GM12878 (cell line): ENCODE results near the gene MAGI2. TPM values are rescaled to one million over a fixed set of nuclear protein-coding genes. Genes with fewer than 3 reads are reported as not detected.

Experiments used
- ATAC-seq: fragments of 200-7000 bp; cut with Tn5 transposase; 3 replicates; pipeline ENCODE4 v1.9.1; 2020; ENCODE audit warnings: mild to moderate bottlenecking, moderate library complexity
- BruUV-seq: library from RNA; stranded (reverse); fragments of 400-500 nt; replicated peaks from 2 replicates; lab custom pipeline; 2021; lab: Mats Ljungman, UMichigan
- CTCF ChIA-PET: fragments of 300-600 bp; sonication (Branson Sonifier 250); formaldehyde crosslinking; extraction: SDS; loops from one replicate; lab custom pipeline; 2021; ENCODE audit warnings: inconsistent platforms; lab: Yijun Ruan, JAX
- POLR2A ChIA-PET: fragments of 350-600 bp; formaldehyde crosslinking; extraction: SDS; loops from one replicate; lab custom pipeline; 2021; ENCODE audit warnings: inconsistent platforms; lab: Charles Lee
- RAD21 ChIA-PET: fragments of 300-600 bp; sonication (Branson Sonifier 250); formaldehyde crosslinking; loops from one replicate; lab custom pipeline; 2023; ENCODE audit warnings: antibody characterized with exemption; ENCODE audit not compliant: unreplicated experiment; lab: Charles Lee
- SMC1A ChIA-PET: fragments of 300-600 bp; sonication (Branson Sonifier 250); formaldehyde crosslinking; loops from one replicate; lab custom pipeline; 2023; ENCODE audit not compliant: unreplicated experiment, uncharacterized antibody; lab: Charles Lee
- DNase-seq: peaks from one replicate; pipeline ENCODE4 v3.0.0-alpha.2; 2011; ENCODE audit warnings: low read depth, low spot score
- FAIRE-seq: peaks from 3 replicates; lab custom pipeline; 2011; peaks lifted over from hg19 to GRCh38; lab: Jason Lieb, UNC
- H2AFZ ChIP-seq: 2 replicates; pipeline ENCODE4 v1.6.0; 2011; ENCODE audit warnings: low read depth, low read length, control low read depth; ENCODE audit not compliant: control insufficient read depth
- H3K27ac ChIP-seq: 2 replicates; pipeline ENCODE4 v1.5.1; 2011; ENCODE audit warnings: control low read depth; ENCODE audit not compliant: control insufficient read depth, insufficient read depth
- H3K27me3 ChIP-seq, 2 experiments: replicated peaks in 1 of 2; 2 replicates each; pipeline versions ENCODE4 v1.6.0 to v1.6.1; 2011; ENCODE audit warnings: low read length in 1 of 2; ENCODE audit not compliant: control insufficient read depth in 2 of 2, insufficient read depth in 2 of 2
- H3K36me3 ChIP-seq, 2 experiments: 2 replicates each; pipeline ENCODE4 v1.5.1; 2011; ENCODE audit warnings: low read length in 1 of 2; ENCODE audit not compliant: control insufficient read depth in 2 of 2, insufficient read depth in 2 of 2
- H3K4me1 ChIP-seq: 2 replicates; pipeline ENCODE4 v1.6.1; 2011; ENCODE audit warnings: mild to moderate bottlenecking, low read length, moderate library complexity, mixed read lengths; ENCODE audit not compliant: control insufficient read depth, insufficient read depth
- H3K4me2 ChIP-seq: 2 replicates; pipeline ENCODE4 v1.6.0; 2011; ENCODE audit warnings: control low read depth; ENCODE audit not compliant: control insufficient read depth, insufficient read depth
- H3K4me3 ChIP-seq: fragments of 200-600 bp; sonication (generic); 2 replicates; pipeline ENCODE4 v1.5.1; 2016
- H3K79me2 ChIP-seq: 2 replicates; pipeline ENCODE4 v1.6.0; 2011; ENCODE audit warnings: low read length; ENCODE audit not compliant: control insufficient read depth, insufficient read depth
- H3K9ac ChIP-seq: 2 replicates; pipeline ENCODE4 v1.8.0; 2011; ENCODE audit warnings: low read length, control low read depth, mixed read lengths; ENCODE audit not compliant: control insufficient read depth, insufficient read depth
- H3K9me3 ChIP-seq: replicated peaks from 3 replicates; pipeline ENCODE4 v1.5.1; 2011; ENCODE audit warnings: mild to moderate bottlenecking, low read length; ENCODE audit not compliant: control insufficient read depth, insufficient read depth
- H4K20me1 ChIP-seq: 2 replicates; pipeline ENCODE4 v1.6.0; 2011; ENCODE audit not compliant: control insufficient read depth, insufficient read depth
- HDGF ChIP-seq: fragments of 450-650 bp; IDR thresholded peaks from 2 replicates; pipeline ENCODE4 v1.6.1; 2016; ENCODE audit warnings: antibody characterized with exemption
- IRF4 ChIP-seq: IDR thresholded peaks from 2 replicates; pipeline ENCODE4 v1.6.1; 2011; ENCODE audit warnings: low read depth, low read length
- KAT2A ChIP-seq: conservative IDR thresholded peaks from 2 replicates; pipeline ENCODE4 v1.6.1; 2011; ENCODE audit warnings: low read depth, low read length; ENCODE audit not compliant: control insufficient read depth
- RAD51 ChIP-seq: fragments of 450-650 bp; IDR thresholded peaks from 2 replicates; pipeline ENCODE4 v1.6.1; 2016; ENCODE audit warnings: moderate library complexity, mild to moderate bottlenecking, inconsistent platforms
- RELA ChIP-seq: fragments of 450-650 bp; IDR thresholded peaks from 2 replicates; pipeline ENCODE4 v1.8.0; 2014; ENCODE audit warnings: borderline replicate concordance; ENCODE audit not compliant: partially characterized antibody
- RFX5 ChIP-seq: IDR thresholded peaks from 2 replicates; pipeline ENCODE4 v1.6.1; 2011; ENCODE audit warnings: low read depth, low read length, improper control_type of control experiment
- STAT3 ChIP-seq: IDR thresholded peaks from 2 replicates; pipeline ENCODE4 v1.6.1; 2011; ENCODE audit warnings: low read depth, low read length, improper control_type of control experiment
- TAF1 ChIP-seq: IDR thresholded peaks from 2 replicates; pipeline ENCODE4 v1.6.1; 2011; ENCODE audit warnings: mild to moderate bottlenecking, low read depth, low read length, borderline replicate concordance
- TARDBP ChIP-seq: IDR thresholded peaks from 2 replicates; pipeline ENCODE4 v1.6.1; 2016; ENCODE audit warnings: borderline replicate concordance
- YBX1 ChIP-seq: fragments of 450-650 bp; IDR thresholded peaks from 2 replicates; pipeline ENCODE4 v1.6.1; 2016; ENCODE audit warnings: antibody characterized with exemption
- WGBS: methylation state at CpG from one replicate; pipeline ENCODE4 v1.1.6; 2016; ENCODE audit warnings: low lambda C conversion rate; ENCODE audit not compliant: insufficient replicate concordance, insufficient coverage; ENCODE audit errors: missing lambda C conversion rate; 5-methylcytosine and 5-hydroxymethylcytosine counted together
- in situ Hi-C: fragments of 300-500 bp; cut with MboI; formaldehyde crosslinking; loops from 9 replicates; pipeline ENCODE4 v1.14.3; 2018; ENCODE audit warnings: mixed read lengths
- intact Hi-C: fragments of 100-400 bp; cut with micrococcal nuclease; formaldehyde crosslinking; loops from one replicate; pipeline ENCODE4 v1.14.2; 2022; ENCODE audit not compliant: unreplicated experiment
- polyA plus RNA-seq, 11 experiments: library from polyadenylated mRNA; depleted of rRNA in 4 of 11; unstranded in 6 of 11; stranded (reverse) in 5 of 11; fragments of >200 nt; fragmentation: Nextera tagmentation in 4 of 11; fragmentation: Illumina TruSeq in 1 of 11; extraction: Ambion mirVana in 4 of 11; extraction: Trizol in 1 of 11; gene quantifications; 1 replicate in 1 of 11; 2 replicates in 10 of 11; pipeline versions ENCODE4 v1.2.1 to v1.2.3, GENCODE V29; 2011 to 2016; ENCODE audit warnings: inconsistent platforms in 2 of 11, missing spikeins in 2 of 11, low read depth in 1 of 11
- total RNA-seq, 4 experiments: library from RNA; depleted of rRNA in 3 of 4; stranded (reverse); fragments of >200 nt in 3 of 4; fragmentation: Illumina TruSeq in 1 of 4; extraction: Trizol in 1 of 4; gene quantifications; 2 replicates each; pipeline versions ENCODE4 v1.2.1 to v1.2.3, GENCODE V29; 2013 to 2021
- TF ChIP-seq, protein P1 (sequence below): fragments of 450-650 bp; formaldehyde crosslinking; IDR thresholded peaks from 2 replicates; pipeline ENCODE4 v1.5.0; 2022; ENCODE audit warnings: mild to moderate bottlenecking, missing genetic modification characterization

Gene MAGI2
- total and polyA plus RNA-seq, 10 of the 15 experiments (the other 5 are each of a cell fraction or from before 2014, with no cell fraction given), result 0.01 to 0.31 (median 0.05) TPM; not detected in 2

DNA sequence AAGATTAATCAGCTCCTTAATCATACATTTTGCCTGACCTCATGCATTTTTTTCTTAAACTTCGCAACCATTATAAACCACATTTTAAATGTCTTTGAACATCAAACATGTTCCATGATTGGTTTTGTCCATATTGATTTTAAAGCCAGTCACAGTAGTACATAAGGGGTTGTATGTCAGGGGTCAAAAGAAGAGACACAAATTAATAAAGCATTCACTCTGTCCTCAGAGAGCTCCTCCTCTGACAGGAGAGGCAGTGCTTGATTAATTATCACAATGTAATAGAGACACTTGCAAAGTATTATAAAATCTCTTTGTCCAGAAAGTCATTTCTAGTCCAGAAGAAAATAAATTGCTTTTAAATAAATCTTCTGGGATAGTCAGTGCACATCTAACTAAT, 195.5 kb downstream of the MAGI2 start:
- intact Hi-C loops, result no loop called here
- POLR2A ChIA-PET, result no interaction called here
- Histone ChIP-seq H4K20me1 (no peaks in the 10 kb centered on the region), H3K36me3 (no peaks in the 10 kb centered on the region), H3K79me2 (no peaks in the 10 kb centered on the region), H2AFZ (no peak overlapping the region), H3K4me3 (no peak overlapping the region), H3K27me3 (no peaks in the 10 kb centered on the region), H3K9ac (no peak overlapping the region), H3K27ac (no peak overlapping the region), H3K9me3 (no peaks in the 10 kb centered on the region), H3K4me1 (no peaks in the 10 kb centered on the region), H3K4me2 (no peak overlapping the region)
- in situ Hi-C loops, result no loop called here
- CTCF ChIA-PET, result interaction anchor here (1.3 kb wide), 1 partner anchor 10 kb away, joined by 3 read pairs; no protein-coding TSS in a partner anchor
- DNase-seq (no peak), FAIRE-seq (no peak), ATAC-seq (no peak)
- BruUV-seq, result no TSS peak
- TF ChIP-seq STAT3, result no peak
- no peak for TF ChIP-seq RFX5
- no peak for TF ChIP-seq RAD51
- TF ChIP-seq, protein P1, sequence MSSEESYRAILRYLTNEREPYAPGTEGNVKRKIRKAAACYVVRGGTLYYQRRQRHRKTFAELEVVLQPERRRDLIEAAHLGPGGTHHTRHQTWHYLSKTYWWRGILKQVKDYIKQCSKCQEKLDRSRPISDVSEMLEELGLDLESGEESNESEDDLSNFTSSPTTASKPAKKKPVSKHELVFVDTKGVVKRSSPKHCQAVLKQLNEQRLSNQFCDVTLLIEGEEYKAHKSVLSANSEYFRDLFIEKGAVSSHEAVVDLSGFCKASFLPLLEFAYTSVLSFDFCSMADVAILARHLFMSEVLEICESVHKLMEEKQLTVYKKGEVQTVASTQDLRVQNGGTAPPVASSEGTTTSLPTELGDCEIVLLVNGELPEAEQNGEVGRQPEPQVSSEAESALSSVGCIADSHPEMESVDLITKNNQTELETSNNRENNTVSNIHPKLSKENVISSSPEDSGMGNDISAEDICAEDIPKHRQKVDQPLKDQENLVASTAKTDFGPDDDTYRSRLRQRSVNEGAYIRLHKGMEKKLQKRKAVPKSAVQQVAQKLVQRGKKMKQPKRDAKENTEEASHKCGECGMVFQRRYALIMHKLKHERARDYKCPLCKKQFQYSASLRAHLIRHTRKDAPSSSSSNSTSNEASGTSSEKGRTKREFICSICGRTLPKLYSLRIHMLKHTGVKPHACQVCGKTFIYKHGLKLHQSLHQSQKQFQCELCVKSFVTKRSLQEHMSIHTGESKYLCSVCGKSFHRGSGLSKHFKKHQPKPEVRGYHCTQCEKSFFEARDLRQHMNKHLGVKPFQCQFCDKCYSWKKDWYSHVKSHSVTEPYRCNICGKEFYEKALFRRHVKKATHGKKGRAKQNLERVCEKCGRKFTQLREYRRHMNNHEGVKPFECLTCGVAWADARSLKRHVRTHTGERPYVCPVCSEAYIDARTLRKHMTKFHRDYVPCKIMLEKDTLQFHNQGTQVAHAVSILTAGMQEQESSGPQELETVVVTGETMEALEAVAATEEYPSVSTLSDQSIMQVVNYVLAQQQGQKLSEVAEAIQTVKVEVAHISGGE, result no peak
- no peak for TF ChIP-seq TARDBP
- no peak for TF ChIP-seq HDGF
- no peak for TF ChIP-seq YBX1
- no peak for TF ChIP-seq TAF1
- no peak for TF ChIP-seq IRF4
- no peak for TF ChIP-seq KAT2A
- TF ChIP-seq RELA, result no peak
- WGBS, result 16% methylated on average over 1 of the region's 1 CpG
- SMC1A ChIA-PET, result interaction anchor here (0.9 kb wide), 1 partner anchor 10 kb away, joined by 3 read pairs; no protein-coding TSS in a partner anchor
- RAD21 ChIA-PET, result no interaction called here
